ENCODE results near the gene ALDOB.

ALDOB gene

GRCh38 chr9:101455656-101456240, 20.2 kb upstream of the ALDOB start:
- no peak for DNase-seq

GRCh38 chr9:101453776-101454570, 18.4 kb upstream of the ALDOB start:
- DNase-seq, result no peak

- no peak for DNase-seq
These were observed 15.9 kb upstream of the ALDOB start for GRCh38 chr9:101451498-101451897.

GRCh38 chr9:101450931-101451330, 15.4 kb upstream of the ALDOB start:
- no peak for DNase-seq

DNA sequence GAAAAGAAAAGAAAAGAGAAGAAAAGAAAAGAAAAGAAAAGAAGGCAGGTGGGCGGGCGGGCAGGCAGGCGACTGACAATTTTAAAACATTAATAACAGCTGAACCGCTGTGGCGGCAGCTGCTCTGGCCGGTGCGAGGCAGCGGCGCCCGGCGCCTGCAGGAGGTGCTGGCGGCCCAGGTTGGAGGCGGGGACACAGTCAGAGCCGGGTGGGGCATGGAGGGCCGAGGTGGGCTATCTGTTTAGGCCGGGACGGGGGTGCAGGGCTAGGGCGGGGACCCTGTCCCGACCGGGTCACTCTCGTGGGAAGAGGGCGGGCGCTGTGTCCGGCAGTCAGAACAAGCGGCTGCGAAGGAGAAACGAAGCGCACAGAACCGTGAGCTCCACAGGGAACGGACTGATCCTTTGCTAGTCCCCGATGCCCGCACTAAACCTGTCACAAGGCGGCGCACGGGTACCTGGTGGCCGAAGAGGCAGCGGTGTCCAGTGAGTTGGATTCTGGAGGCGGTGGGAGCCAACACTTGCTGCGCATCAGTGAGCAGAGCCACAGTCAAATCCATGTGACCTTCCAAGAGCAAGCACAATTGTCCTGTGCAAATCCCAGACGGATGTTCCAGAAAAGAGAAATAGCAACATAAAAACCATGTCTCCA, 13.6 kb upstream of the ALDOB start:
- no peak for DNase-seq

- DNase-seq, result no peak
These were observed 13.1 kb upstream of the ALDOB start for GRCh38 chr9:101448680-101449070.

DNA sequence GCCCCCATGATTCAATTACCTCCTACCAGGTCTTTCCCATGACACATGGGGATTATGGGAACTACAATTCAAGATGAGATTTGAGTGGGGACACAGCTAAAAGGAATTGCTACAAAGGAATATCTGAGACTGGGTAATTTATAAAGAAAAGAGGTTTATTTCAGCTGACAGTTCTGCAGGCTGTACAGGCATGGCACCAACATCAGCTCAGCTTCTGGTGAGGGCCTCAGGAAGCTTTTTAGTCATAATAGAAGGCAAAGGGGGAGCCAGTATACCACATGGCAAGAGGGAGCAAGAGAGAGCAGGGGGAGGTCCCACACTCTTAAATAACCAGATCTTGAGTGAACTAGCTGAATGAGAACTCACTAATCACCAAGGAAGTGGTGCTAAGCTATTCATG, 11.2 kb upstream of the ALDOB start:
- no peak for DNase-seq

- no peak for DNase-seq
These were observed 9.9 kb upstream of the ALDOB start for GRCh38 chr9:101445353-101446029.

DNA sequence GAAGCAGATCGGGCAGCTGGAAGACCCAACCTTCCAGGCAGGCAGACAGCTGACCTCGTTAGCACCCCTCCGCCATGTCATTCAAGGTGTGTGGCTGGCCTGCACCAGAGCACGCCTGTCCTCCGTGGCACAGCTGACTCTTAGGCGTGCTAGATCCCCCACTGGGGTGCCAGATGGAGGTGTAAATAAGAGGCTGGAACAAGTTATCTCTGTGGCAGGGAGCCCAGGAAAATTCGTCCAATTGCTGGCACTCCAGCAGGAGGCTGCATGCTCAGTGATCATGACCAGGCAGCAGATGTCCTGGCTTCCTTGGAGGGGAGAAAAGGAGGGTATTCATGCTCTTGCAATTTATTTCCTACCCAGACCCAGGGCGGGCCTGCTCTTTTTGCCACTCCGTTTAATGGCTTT, 7.8 kb upstream of the ALDOB start:
- no peak for DNase-seq

DNA sequence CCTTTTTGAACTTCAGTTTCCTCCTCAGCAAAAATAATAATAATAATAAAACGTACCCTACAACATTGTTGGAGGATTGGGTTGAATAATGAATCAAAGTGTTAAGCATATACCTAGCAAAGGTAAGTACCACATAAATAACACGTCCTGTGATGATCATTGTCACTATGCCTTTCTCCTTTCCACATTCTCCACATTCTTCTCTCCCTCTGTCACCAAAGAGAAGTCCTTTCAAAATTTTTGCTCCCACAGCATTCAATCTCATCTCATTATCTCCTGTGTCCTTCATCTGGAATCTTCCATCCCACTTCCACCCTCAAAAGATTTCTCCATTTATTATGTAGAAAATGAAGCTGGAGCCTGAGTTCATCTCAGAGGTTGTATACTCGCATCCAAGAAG, 7.2 kb upstream of the ALDOB start:
- DNase-seq, result no peak

DNA sequence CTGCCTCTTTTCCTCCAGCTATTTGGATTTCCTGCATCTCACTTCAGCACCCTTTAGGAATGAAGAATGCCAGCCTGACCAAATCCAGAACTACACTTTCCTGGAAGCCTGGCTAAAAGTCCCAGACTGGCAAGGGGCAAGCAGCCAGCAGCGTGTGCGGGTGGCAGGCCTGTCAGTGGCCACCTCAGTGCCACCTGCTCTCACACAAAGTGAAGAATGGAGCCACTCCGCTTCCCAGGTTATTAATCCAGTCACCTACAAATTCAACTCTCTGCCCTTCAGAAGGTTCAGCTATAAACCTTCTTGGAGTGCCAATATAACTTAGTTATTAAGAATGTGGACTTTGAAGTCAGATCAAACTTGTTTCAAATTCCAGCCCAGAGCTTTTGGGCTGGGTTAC, 6.7 kb upstream of the ALDOB start:
- no peak for DNase-seq

DNA sequence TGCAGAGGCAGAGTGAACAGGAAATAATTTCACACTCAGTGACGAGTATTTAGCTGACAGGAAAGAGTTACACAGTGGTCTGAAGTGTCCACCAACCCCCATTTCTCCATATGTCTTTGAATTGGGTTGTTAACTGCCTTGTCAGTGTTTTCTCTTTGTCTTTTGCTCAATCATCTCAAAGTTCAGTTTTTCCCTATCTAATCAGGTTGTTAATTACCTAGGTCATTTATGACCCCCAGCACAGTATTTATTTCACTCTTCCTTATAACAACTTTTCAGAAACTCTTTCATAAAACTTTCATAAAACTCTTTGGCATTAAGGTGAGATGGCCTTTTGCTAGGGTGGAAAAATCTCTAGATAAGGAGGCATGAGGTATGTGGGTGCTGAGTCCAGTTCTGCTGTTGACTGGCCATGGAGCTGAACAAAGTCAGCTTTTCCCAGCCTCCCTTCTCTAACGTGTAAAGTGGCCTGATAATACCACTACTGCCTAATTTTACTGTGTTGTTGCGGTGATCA, 5.2 kb upstream of the ALDOB start:
- DNase-seq, result no peak

- DNase-seq, result no peak
These were observed 2.9 kb upstream of the ALDOB start for GRCh38 chr9:101438523-101438922.

GRCh38 chr9:101437806-101438232, 2.2 kb upstream of the ALDOB start:
- DNase-seq, result no peak

GRCh38 chr9:101434998-101435397, 576 bp downstream of the ALDOB start:
- DNase-seq, result no peak

DNA sequence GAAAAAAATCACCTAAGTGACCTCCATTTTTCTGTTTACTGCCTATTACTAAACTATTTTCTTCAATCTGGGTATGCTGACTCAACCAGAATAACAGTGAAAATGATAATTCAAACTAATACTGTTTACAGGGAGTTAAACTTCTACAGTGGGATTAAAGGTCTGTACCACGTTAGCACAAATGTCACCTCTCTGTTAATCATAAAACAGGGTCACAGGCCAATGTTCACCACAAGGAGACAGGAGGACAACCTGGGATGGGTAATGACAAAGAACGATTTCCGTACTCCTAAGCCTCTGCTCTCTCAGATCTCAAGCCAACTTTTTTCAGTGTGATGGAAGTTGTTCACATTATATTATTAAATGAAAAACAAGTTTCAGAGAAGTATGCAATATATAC, 2.3 kb downstream of the ALDOB start:
- DNase-seq, result no peak

DNA sequence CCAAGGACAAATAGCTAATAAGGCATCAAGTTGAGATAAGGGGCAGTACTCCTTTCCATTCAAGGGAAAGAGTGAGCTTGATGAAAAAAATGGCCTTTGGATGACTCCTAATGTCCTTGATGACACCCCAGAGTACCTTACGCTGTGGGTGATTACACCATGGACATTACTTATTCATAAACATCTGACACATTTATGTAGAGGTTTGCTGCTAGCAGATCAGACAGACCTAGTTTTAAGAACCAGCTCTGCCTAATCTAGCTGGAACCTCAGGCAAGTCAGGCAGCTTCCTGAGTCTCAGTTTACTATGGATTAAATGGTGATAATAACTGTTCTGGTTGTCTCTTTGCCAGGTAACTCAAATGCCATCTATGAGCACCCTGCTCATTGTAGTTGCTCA, 2.8 kb downstream of the ALDOB start:
- DNase-seq, result no peak

- no peak for DNase-seq
These were observed 3.4 kb downstream of the ALDOB start for GRCh38 chr9:101432171-101432570.

DNA sequence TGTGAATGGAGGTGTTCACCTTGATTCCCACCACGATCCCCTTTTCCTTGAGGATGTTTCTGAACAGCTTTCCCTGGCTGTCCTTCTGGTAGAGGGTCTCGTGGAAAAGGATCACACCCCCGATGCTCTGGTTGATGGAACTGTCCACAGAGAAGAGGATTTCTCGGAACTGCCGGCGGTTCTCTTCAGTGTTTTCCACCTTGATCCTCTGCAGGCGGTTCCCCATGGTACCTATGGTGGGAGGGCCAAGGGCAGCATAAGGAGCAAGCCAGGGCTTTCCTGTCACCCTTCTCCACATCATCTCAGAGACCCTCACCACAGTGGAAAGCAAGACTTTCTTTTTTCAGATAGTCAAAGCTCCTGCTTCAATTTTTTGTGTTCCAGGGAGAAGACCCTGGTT, 5.8 kb downstream of the ALDOB start:
- no peak for DNase-seq

DNA sequence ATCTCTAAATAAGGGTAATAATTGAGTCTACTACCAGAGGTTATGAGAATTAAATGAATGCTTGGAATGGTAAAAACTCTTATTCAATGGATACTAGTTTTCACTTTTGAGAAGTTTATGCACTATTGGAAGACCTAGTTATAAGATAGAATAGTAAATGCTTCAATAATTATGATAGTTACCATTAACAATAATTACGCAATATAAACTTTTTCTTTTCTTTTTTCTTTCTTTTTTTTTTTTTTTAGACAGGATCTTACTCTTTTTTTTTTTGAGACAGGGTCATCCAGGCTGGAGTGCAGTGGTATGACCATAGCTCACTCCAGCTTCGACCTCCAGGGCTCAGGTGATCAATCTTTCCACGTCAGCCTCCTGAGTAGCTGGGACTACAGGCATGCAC, 6.7 kb downstream of the ALDOB start:
- no peak for DNase-seq

DNA sequence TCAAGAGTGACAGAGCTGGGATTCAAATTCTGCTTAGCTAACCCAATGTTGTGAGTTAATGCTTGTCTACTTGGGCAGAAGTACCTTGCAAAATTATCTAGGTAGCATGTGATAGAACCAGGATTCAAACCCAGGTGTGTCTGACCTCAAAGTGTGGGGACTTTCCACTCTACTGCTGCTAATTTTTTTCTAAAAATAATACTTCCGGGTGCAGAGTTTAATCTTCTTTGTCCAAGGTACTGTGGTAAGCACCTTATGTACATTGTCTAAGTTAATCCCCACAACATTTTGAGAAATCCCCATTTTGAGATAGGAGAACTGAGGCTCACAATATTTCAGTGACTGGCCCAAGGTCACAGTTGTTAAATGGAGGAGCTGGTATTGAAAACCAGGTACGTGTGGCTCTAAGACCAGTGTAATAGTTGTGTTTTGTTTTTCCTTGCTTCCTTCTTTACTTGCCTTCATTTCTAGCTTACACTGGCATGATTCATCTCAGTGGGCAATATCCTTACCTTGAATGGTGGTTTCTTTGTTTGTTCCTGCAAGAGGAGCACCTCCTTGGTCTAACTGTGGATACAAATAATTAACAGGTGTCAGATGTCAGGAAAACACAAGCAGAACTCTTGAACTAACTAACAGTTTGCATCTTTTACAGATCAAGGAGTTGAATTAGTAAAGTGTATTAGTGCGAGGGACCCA, 7.5 kb downstream of the ALDOB start:
- DNase-seq, result no peak

DNA sequence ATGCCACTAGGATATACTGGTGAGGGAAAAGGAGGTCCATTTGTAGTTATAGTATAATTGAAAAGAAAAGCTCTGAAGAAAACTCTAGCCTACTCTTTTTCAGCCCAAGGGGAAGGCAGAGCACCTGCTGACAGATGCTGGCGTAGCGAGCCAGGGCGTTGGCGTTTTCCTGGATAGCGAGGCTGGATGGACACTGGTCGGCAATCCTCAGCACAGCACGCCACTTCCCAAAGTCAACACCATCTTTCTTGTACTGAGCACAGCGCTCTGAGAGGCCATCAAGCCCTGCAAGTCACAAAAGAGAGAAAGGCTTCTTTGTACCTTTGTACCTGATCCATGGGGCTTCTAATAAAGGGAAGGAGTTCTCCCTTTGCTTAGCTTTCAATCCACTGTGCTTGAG, 8.2 kb downstream of the ALDOB start:
- no peak for DNase-seq

DNA sequence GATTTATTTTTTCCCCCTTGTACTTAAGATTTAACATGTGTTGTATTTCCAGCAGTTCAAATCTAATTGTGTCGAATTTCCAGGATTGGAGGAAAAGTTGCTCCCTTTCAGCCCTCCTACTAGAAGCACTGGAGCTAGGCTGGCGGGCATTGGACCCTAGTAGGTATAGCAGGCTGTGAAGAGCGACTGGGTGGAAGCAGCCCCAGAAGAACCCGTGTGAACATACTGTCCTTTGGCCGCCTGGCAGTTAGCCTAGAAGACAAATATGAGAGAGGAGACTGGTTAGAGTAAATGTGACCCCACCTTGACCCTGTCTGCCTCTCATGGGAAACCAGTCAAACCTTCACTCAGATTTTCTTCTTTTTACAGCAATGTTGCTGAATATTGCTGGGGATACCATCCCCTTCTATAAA, 13.9 kb downstream of the ALDOB start:
- DNase-seq, result no peak

All from NCI-H187 treated with DMSO at 0.1 percent for 48 hours (cell line).